Stimulated activated CD4-positive, alpha-beta T cell treated with anti-CD3 and anti-CD28 coated beads, Interleukin-4, amount 100 ng/mL, for 1 hour (primary cell): Measurements from ENCODE around the gene TRIM27.
"Not testable (repeated sequence)": the region's sequence is repeated elsewhere in the genome, so short reads cannot be mapped to it uniquely, and the experiment has no call there.

Source experiments
- DNase-seq: peaks from one replicate; pipeline ENCODE4 v3.0.0-alpha.2; 2020

The TRIM27 gene, protein sequence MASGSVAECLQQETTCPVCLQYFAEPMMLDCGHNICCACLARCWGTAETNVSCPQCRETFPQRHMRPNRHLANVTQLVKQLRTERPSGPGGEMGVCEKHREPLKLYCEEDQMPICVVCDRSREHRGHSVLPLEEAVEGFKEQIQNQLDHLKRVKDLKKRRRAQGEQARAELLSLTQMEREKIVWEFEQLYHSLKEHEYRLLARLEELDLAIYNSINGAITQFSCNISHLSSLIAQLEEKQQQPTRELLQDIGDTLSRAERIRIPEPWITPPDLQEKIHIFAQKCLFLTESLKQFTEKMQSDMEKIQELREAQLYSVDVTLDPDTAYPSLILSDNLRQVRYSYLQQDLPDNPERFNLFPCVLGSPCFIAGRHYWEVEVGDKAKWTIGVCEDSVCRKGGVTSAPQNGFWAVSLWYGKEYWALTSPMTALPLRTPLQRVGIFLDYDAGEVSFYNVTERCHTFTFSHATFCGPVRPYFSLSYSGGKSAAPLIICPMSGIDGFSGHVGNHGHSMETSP

DNA sequence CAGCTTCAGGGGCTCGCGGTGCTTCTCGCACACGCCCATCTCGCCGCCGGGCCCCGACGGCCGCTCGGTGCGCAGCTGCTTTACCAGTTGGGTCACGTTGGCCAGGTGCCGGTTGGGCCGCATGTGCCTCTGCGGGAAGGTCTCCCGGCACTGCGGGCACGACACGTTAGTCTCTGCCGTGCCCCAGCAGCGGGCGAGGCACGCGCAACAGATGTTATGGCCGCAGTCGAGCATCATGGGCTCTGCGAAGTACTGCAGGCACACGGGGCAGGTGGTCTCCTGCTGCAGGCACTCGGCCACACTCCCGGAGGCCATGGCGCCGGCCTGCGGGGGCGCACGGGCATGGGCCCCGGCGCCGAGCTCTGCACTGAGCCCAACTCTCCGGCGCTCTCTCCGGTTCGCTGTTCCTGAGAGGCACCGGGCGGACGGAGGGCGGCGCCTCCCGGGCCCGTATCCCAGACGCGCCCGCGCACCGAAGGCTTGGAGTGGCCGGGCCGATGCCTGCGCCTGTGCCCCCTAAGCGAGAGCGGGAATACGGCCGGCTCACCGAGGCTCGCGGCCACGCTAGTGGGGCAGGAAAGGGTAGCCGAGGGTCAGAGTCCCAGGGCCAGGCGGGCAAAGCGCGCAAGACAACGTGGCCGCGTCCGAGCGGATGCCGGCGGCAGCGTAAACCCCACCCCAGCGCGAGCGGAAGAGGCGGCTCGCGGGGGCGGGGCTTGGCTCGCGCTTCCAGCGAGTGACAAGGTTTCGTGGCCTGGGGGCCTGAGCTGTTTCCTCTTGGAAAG, at the start of gene TRIM27:
Gene TRIM27 (minus strand): TSS at position 668 of the 785 bp plus-strand sequence. CDS start 353 bp downstream, at position 315.
- DNase-seq, result peak; percentile 86

DNA sequence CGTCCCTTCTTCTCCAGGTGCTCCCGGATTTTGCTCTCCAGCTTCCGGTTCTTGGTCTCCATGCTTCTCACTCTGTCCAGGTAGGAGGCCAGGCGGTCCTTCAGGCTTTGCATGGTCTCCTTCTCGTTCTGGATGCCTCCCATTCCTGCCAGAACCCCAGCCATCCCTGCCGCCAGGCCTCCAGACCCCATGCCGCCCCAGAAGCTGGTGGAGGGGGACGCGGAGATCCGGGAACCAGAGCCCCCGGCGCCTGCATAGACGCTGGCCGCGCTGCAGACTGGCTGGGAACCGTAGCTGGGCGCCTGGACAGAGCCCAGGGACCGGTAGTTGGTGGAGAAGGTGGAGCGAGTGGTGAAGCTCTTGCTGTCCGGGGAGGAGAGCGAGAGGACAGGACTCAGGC, 46.3 kb upstream of the TRIM27 start:
- DNase-seq, result not testable (repeated sequence)

DNA sequence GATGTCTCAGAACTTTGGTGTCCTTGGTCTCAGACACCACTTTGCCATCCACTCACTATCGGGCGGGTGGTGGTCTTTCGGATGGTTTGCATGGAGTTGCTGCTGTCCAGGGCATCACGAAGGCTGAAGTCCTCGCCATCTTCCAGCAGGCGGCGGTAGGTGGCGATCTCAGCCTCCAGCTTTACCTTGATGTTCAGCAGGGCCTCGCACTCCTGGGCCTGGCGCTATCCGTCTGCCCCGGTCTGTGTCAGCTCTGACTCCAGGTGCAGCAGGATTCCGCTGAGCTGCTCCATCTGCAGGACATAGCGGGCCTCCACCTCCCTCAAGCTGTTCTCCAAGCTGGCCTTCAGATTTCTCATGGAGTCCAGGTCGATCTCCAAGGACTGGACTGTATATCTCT, 45.3 kb upstream of the TRIM27 start:
- no peak for DNase-seq

DNA sequence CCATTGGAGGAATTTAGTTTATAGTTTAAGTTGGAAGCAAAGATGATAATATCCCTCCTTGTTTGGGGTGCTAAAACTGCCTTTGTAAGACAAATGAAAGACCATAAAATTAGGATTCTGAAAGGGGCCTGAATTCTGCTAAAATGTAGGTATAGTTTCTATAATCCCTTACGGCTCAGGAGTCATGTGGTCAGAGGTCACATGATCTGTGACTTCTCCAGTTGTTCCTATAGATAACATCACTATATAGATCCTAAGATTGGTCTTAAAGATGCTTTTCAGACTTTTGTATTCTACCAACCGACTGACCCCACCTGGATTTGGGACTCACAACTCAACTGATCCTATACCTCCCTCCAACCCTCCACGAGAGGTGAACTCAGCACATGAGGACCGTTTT, 44.7 kb upstream of the TRIM27 start:
- no peak for DNase-seq

DNA sequence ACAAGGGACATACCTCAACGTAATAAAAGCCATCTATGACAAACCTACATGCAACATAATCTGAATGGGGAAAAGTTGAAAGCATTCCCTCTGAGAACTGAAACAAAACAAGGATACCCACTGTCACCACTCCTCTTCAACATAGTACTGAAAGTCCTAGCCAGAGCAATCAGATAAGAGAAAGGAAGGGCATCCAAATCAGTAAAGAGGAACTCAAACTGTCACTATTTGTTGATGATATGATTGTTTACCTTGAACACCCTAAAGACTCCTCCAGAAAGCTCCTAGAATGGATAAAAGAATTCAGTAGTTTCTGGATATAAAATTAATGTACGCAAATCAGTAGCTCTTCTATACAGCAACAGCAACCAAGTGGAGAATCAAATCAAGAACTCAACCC, 41.9 kb upstream of the TRIM27 start:
- no peak for DNase-seq

DNA sequence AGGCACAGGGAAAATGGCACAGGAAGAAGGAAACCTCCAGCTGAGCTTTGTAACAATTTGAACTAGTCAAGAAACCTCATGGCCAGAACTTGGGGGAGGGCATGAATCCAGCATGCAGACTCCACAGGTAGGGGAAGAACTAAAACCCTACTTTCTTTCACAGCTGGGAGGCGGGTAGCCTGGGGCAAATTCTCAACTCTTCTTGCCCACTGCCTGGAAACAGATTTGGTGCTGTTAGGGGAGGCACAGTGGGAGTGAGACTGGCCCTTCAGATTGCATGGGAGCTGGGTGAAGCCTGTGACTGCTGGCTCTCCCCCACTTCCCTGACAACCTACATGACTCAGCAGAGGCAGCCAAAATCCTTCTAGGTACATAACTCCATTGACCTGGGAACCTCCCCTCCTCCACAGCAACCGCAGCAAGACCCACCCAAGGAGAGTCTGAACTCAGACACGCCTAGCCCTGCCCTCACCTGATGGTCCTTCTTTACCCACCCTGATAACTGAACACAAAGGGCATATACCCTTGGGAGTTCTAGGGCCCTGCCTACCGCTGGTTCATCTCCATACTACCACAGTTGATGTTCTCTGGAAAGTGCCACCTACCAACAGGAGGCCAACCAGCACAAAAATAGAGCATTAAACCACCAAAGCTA, 37.2 kb upstream of the TRIM27 start:
- no peak for DNase-seq

DNA sequence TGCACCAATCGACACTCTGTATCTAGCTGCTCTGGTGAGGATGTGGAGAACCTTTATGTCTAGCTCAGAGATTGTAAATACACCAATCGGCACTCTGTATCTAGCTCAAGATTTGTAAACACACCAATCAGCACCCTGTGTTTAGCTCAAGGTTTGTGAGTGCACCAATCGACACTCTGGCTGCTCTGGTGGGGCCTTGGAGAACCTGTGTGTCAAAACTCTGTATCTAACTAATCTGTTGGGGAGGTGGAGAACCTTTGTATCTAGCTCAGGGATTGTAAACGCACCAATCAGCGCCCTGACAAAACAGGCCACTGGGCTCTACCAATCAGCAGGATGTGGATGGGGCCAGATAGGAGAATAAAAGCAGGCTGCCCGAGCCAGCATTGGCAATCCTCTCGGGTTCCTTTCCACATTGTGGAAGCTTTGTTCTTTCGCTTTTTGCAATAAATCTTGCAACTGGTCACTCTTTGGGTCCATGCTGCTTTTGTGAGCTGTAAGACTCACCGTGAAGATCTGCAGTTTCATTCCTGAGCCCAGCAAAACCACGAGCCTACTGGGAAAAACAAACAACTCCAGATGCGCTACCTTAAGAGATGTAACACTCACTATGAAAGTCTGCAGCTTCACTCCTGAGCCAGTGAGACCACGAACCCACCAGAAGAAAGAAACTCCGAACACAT, 34.9 kb upstream of the TRIM27 start:
- not testable (repeated sequence) for DNase-seq

DNA sequence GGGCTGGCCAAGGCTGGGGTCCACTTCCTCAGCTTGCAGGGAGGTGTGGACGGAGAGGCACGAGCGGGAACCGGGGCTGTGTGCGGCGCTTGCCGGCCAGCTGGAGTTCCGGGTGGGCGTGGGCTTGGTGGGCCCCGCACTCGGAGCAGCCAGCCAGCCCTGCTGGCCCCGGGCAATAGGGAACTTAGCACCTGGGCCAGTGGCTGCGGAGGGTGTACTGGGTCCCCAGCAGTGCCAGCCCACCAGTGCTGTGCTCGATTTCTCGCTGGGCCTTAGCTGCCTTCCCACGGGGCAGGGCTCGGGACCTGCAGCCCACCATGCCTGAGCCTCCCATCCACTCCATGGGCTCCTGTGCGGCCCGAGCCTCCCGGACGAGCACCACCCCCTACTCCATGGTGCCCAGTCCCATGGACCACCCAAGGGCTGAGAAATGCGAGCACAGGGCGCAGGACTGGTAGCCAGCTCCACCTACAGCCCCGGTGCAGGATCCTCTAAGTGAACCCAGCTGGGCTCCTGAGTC, 34.1 kb upstream of the TRIM27 start:
- DNase-seq, result not testable (repeated sequence)

DNA sequence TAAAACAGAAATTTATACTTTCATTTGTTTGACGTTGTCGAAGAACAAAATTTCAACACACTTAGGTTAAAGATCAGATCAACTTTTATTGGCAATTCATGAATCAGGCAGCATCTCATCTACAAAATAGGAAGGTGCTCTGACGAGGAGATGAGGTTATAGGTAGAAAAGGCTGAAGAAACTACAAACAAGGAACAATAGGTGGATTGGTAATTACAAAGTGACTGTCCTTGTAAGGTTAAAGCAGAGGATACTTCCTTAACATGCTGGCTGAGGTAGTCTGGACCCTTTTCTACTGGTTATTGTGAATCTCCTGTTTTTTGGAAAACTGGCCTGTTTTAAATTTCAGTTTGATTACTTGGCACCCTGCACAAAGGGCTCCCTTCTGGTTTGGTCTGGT, 32.5 kb upstream of the TRIM27 start:
- no peak for DNase-seq

DNA sequence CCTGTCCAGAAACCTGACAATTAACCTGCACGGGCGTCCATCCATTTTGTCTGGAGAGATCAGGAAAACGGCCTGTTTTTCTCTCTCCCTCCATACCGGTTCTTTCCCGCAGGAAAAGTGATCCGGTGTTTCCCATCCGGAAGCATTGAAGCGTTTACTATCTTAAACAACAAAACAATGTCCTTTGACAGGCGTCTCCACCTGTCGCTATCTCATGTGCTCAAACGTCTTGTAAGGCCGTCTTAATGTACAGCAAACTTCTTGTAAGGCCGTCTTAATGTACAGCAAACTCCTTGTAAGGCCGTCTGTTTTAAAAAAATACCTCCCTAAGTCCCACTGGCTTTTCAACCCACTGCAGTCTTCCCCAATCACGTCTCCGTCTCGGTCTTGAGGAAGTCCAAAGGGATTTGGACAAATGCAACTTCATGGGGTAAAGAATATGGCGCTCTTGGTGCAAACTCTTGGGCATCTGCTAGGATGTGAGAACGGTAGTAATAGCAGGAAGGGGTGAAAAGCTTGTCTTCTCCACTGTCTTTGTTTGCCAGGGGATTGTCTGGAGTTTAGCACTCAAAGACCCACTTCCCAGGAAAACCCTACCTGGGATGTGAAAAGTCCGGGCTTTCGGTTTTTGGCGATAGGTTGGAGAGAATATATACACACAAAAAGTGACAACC, 29.9 kb upstream of the TRIM27 start:
- no peak for DNase-seq

DNA sequence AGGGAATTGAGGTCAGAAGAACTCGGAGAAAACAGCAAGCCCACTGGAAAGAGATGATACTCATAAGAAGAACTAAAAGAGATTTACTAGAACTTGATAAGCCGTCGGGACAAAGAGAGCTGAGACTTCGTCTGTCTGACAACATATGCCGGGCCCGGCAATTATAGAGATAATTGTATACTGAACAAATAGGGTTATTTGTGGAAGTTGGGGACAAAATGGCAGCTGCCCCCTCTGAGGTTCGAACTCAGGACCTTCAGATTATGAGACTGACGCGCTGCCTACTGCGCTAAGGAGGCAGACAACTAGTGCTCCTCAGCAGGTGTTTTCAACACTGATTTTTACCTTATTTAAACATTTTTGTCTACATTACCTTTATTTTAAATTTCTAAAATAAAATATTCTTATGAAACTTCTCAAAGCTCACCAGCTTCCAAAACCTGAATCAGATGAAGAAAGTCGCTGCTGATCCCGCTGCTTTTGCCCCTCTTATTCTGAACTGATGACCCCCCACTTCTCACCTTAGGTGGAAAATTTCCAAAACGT, 29.3 kb upstream of the TRIM27 start:
- DNase-seq, result peak; percentile 61

DNA sequence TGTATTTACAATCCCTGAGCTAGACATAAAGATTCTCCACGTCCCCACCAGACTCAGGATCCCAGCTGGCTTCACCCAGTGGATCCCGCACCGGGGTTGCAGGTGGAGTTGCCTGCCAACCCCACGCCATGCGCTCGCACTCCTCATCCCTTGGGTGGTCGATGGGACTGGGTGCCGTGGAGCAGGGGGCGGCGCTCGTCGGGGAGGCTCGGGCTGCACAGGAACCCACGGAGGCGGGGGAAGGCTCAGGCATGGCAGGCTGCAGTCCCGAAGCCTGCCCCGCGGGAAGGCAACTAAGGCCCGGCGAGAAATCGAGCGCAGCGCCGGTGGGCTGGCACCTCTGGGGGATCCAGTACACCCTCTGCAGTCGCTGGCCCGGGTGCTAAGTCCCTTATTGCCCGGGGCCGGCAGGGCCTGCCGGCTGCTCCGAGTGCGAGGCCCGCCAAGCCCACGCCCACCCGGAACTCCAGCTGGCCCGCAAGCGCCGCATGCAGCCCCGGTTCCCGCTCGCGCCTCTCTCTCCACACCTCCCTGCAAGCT, 25.9 kb upstream of the TRIM27 start:
- DNase-seq, result not testable (repeated sequence)

DNA sequence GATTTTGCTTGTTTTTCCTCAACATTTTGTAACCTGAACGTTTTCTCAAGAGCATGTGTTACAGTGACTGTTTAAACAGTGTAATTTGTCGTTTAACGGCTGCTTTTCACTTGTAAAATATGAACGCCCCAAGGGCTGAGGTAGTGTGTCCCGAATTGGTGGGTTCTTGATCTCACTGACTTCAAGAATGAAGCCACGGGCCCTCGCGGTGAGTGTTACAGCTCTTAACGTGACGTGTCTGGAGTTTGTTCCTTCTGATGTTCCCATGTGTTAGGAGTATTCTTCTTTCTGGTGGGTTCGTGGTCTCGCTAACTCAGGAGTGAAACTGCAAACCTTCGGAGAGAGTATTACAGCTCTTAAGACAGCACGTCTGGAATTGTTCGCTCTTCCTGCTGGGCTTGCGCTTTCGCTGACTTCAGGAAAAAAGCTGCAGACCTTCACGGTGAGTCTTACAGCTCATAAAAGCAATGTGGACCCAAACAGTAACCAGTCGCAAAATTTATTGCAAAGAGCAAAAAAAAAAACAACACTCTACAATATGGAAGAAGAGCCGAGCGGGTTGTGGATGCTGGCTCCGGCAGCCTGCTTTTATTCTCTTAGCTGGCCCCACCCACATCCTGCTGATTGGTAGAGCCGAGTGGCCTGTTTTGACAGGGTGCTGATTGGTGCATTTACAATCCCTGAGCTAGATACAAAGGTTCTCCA, 25.1 kb upstream of the TRIM27 start:
- no peak for DNase-seq

DNA sequence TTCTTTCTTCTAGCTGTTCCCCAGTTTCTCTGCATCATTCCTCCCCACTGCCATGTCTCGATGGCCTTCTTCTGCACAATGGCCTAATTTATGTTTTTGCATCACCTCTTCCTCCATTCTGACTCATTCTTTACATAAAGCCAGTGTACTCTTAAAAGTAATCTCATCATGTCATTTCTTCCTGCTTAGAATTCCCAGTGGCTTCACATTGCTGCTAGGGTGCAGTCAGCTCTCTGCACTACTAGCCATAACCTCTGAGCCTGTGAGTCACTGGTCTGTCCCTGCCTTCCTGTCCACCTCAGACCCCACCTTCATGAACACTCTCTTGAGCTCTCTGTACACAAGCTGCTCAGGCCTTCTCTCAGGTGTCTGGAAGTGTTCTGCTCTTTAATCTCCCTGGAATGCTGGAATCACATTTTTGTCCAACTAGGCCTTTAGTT, 24.1 kb upstream of the TRIM27 start:
- DNase-seq, result no peak

DNA sequence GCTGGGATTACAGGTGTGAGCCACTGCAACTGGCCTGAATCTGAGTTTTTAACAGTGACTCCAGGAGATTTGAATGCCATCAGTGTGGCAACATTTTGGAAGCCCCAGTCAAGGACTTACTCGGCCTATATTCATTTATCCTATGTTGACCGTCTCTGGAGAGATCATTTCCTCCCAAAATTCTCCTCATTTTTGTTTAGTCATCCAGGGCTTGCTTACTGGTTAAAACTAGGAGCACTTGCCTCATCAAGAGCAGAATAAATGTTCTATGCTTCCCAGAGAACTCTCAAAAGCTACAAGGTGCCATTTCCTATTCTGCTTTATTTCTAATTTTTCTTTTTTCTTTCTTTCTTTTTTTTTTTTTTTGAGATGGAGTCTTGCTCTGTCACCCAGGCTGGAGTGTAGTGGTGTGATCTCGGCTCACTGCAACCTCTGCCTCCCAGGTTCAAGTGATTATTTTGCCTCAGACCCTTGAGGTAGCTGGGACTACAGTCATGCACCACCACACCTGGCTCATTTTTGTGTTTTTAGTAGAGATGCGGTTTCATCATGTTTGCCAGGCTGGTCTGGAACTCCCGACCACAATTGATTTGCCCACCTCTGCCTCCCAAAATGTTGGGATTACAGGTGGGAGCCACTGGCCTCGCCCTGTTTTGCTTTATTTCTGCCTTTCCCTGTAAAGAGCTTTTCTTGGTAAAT, 23.4 kb upstream of the TRIM27 start:
- DNase-seq, result no peak

DNA sequence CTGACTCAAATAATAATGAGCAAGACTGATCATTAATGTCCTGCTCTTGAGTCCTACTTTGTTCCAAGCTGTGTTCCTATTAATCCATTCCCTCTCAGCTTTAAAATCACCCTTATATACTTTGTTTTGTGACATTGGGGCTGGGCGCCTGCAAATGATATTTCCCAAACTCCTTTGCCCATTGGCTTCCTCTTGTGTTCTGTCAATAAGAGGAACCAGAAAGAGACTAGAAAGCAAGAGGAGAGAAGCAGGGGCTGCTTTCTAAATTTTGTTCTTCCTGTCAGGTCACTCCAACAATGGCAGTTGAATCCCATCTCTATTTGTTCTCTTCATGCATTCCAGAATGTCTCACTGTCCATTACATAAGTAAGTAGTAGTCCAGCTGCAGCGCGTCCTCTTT, 21.6 kb upstream of the TRIM27 start:
- no peak for DNase-seq

DNA sequence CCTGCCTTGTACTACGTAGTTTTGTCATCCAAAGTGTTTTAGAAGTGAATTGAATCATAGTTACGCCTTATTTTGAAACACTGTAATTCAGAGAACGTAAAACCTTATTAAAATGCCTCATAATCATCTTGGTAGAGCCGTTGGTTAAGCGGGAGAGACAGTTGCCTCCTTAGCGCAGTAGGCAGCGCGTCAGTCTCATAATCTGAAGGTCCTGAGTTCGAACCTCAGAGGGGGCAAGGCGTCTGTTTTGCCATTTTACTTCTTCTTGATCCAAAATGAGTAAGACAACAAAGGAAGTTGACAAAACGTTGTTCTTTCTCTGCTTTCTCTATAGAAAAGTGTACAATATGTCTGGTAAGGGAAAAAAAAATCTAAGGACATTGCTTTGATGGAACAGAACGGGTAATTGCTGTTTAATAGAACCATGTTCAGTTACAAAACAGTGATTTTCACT, 20.7 kb upstream of the TRIM27 start:
- peak; percentile 65 for DNase-seq

DNA sequence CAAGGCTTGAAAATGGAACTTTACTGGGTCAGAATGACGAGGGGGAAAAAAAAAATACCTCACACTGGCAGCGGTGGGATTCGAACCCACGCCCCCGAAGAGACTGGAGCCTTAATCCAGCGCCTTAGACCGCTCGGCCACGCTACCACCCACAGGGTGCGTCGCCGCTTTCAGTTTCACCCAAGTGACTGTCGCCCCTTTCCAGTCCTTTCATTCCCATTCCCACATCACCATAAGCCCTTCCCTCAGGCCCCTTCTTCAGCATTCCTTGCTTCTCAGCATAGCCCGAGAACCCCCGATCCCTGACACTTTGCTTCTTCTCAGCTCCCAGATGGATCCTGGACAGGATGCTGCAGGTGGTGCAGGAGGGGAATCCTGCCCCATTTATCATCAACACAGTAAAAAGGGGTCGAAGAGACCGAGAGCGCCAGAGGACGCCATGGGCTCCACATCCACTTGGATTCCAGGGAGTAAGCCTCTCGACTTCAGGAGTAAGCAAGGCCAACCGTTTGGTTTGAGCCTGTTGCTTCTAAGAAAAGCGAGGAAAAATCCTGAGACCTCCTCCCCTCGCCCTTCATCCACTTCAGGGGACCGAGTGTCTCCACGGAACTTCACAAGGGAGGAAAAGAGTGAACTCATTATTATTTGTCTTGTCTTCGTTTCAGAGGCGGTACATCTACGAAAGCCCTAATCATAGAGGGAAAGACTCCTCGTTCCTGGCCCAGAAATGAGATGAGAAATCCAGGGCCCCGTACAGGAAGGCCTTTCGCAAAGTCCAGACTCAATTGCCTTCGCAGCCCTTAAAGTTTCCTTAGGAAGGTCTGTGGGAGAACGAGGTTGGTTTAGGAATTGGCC, 20.0 kb upstream of the TRIM27 start:
- DNase-seq, result peak; percentile 72

DNA sequence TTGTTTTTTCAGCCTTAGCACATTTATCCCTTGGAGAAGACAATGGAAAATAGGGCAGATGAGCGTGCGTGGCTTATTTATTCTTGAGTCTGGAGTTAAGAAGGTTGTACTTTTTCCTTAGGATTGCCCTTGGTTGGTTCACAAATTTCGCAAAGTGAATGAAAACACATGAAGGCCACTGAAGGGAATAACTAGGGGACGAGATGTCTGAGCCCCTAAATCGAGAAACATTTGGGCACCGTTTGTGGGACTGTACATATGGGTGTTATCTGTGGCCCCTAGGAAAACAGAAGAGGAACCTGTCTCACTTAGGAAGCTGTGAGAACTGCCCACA, 19.4 kb upstream of the TRIM27 start:
- DNase-seq, result no peak
